Neural progenitor cell (in vitro differentiated cells): ENCODE data around the gene AQP3.

Experiments
- EZH2 ChIP-seq: fragments of 200-600 bp; sonication (generic); IDR thresholded peaks from 2 replicates; pipeline ENCODE4 v1.6.1; 2017; ENCODE audit warnings: antibody characterized with exemption, mild to moderate bottlenecking, moderate library complexity
- TF ChIP-seq, protein P1 (sequence below): fragments of 200-600 bp; sonication (generic); IDR thresholded peaks from 2 replicates; pipeline ENCODE4 v1.5.1; 2017; ENCODE audit warnings: antibody characterized with exemption, mild to moderate bottlenecking

DNA sequence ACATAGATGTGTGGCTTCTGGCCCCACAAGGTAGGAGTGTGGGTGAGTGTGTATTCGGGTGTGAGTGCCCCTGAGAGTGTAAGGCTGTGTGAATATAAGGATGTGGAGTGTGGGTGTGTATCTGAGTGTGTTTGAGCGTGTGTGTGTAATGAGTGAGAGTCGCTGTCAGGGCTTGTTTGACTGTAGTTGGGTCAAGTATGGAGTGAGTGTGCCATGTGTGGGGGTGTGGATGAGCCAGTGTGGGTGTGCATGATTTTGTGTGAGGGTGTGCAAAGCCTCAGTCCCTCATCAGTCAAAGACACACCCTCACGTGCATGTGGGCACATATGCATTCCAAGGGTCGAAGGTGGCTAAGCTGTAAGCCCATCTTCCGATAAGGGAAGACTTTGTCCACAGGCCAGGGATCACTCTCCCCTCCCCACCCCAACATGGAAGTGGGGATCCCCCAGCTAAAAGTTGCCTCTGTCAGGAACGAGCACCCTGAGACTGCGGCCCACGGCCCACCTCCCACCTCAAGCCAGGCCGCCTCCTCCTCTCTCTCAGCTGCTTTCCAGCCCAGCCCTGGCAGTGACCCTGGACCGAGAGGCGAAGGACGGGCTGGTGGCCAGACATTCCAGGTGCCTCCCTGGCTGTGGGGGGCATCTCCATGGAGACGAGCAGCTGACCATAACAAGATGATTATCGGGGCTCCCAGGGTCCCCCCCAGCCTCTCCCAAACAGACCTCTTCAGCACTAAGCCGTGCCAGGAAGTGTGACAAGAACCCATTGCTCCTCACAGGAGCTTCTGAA lies 12.9 kb downstream of the AQP3 start:
- TF ChIP-seq, protein P1, sequence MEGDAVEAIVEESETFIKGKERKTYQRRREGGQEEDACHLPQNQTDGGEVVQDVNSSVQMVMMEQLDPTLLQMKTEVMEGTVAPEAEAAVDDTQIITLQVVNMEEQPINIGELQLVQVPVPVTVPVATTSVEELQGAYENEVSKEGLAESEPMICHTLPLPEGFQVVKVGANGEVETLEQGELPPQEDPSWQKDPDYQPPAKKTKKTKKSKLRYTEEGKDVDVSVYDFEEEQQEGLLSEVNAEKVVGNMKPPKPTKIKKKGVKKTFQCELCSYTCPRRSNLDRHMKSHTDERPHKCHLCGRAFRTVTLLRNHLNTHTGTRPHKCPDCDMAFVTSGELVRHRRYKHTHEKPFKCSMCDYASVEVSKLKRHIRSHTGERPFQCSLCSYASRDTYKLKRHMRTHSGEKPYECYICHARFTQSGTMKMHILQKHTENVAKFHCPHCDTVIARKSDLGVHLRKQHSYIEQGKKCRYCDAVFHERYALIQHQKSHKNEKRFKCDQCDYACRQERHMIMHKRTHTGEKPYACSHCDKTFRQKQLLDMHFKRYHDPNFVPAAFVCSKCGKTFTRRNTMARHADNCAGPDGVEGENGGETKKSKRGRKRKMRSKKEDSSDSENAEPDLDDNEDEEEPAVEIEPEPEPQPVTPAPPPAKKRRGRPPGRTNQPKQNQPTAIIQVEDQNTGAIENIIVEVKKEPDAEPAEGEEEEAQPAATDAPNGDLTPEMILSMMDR: no peak
- no peak for TF ChIP-seq EZH2
